Measurements from ENCODE around the gene SLC47A2. TPM values are rescaled to one million over a fixed set of nuclear protein-coding genes. Genes with fewer than 3 reads are reported as not detected.

Gene SLC47A2
- total RNA-seq, 1 donor = not detected

GRCh38 chr17:19713462-19713861, 2.9 kb downstream of the SLC47A2 start:
- peak; percentile 31 for TF ChIP-seq CTCF (IDR thresholded peaks at IDR 0.05; ENCODE audit: extremely low read depth, low read depth, low read length)
- Histone ChIP-seq H3K4me2 (ENCODE audit: insufficient read depth, low read length) (no peak overlapping the region), H3K36me3 (ENCODE audit: insufficient read depth, low read length) (no peaks in the 10 kb centered on the region), H2AFZ (ENCODE audit: low read length) (no peak overlapping the region), H3K27ac (ENCODE audit: low read depth, low read length) (no peak overlapping the region), H4K20me1 (ENCODE audit: insufficient read depth, low read length) (no peaks in the 10 kb centered on the region), H3K4me1 (ENCODE audit: insufficient read depth, low read length) (no peaks in the 10 kb centered on the region), H3K27me3 (ENCODE audit: insufficient read depth, low read length) (no peaks in the 10 kb centered on the region), H3K9me3 (ENCODE audit: low read depth, low read length) (no peaks in the 10 kb centered on the region), H3K4me3 (ENCODE audit: insufficient read depth, low read length) (no peak overlapping the region), H3K79me2 (ENCODE audit: insufficient read depth, low read length) (no peaks in the 10 kb centered on the region)
- peak; percentile 94 for DNase-seq (ENCODE audit: insufficient read length, low spot score, missing footprints)

GRCh38 chr17:19712436-19713004, 3.9 kb downstream of the SLC47A2 start:
- H3K27ac ChIP-seq (ENCODE audit: low read depth, low read length) = no peak overlapping the region
- no peaks in the 10 kb centered on the region for H3K79me2 ChIP-seq (ENCODE audit: insufficient read depth, low read length)
- H3K4me1 ChIP-seq (ENCODE audit: insufficient read depth, low read length) = no peaks in the 10 kb centered on the region
- H4K20me1 ChIP-seq (ENCODE audit: insufficient read depth, low read length) = no peaks in the 10 kb centered on the region
- H3K4me2 ChIP-seq (ENCODE audit: insufficient read depth, low read length) = no peak overlapping the region
- no peak overlapping the region for H3K4me3 ChIP-seq (ENCODE audit: insufficient read depth, low read length)
- H3K36me3 ChIP-seq (ENCODE audit: insufficient read depth, low read length) = no peaks in the 10 kb centered on the region
- no peaks in the 10 kb centered on the region for H3K27me3 ChIP-seq (ENCODE audit: insufficient read depth, low read length)
- DNase-seq (ENCODE audit: insufficient read length, low spot score, missing footprints) = peak; percentile 68
- no peaks in the 10 kb centered on the region for H3K9me3 ChIP-seq (ENCODE audit: low read depth, low read length)
- no peak overlapping the region for H2AFZ ChIP-seq (ENCODE audit: low read length)
- TF ChIP-seq CTCF (IDR thresholded peaks at IDR 0.05; ENCODE audit: extremely low read depth, low read depth, low read length) = no peak

GRCh38 chr17:19709841-19710240, 6.5 kb downstream of the SLC47A2 start:
- H3K4me2 ChIP-seq (ENCODE audit: insufficient read depth, low read length) = no peak overlapping the region
- no peak overlapping the region for H2AFZ ChIP-seq (ENCODE audit: low read length)
- H3K79me2 ChIP-seq (ENCODE audit: insufficient read depth, low read length) = no peaks in the 10 kb centered on the region
- H3K9me3 ChIP-seq (ENCODE audit: low read depth, low read length) = no peaks in the 10 kb centered on the region
- DNase-seq (ENCODE audit: insufficient read length, low spot score, missing footprints) = peak; percentile 23
- H3K27me3 ChIP-seq (ENCODE audit: insufficient read depth, low read length) = no peaks in the 10 kb centered on the region
- no peaks in the 10 kb centered on the region for H3K36me3 ChIP-seq (ENCODE audit: insufficient read depth, low read length)
- H3K27ac ChIP-seq (ENCODE audit: low read depth, low read length) = no peak overlapping the region
- no peak for TF ChIP-seq CTCF (IDR thresholded peaks at IDR 0.05; ENCODE audit: extremely low read depth, low read depth, low read length)
- no peak overlapping the region for H3K4me3 ChIP-seq (ENCODE audit: insufficient read depth, low read length)
- no peaks in the 10 kb centered on the region for H3K4me1 ChIP-seq (ENCODE audit: insufficient read depth, low read length)
- H4K20me1 ChIP-seq (ENCODE audit: insufficient read depth, low read length) = no peaks in the 10 kb centered on the region

- Histone ChIP-seq H3K4me1 (ENCODE audit: insufficient read depth, low read length) (no peaks in the 10 kb centered on the region), H4K20me1 (ENCODE audit: insufficient read depth, low read length) (no peaks in the 10 kb centered on the region), H3K4me2 (ENCODE audit: insufficient read depth, low read length) (no peak overlapping the region), H3K36me3 (ENCODE audit: insufficient read depth, low read length) (no peaks in the 10 kb centered on the region), H2AFZ (ENCODE audit: low read length) (no peak overlapping the region), H3K9me3 (ENCODE audit: low read depth, low read length) (no peaks in the 10 kb centered on the region), H3K27me3 (ENCODE audit: insufficient read depth, low read length) (no peaks in the 10 kb centered on the region), H3K4me3 (ENCODE audit: insufficient read depth, low read length) (no peak overlapping the region), H3K79me2 (ENCODE audit: insufficient read depth, low read length) (no peaks in the 10 kb centered on the region), H3K27ac (ENCODE audit: low read depth, low read length) (no peak overlapping the region)
- peak; percentile 58 for DNase-seq (ENCODE audit: insufficient read length, low spot score, missing footprints)
- TF ChIP-seq CTCF (IDR thresholded peaks at IDR 0.05; ENCODE audit: extremely low read depth, low read depth, low read length) = no peak
These were observed 7.8 kb downstream of the SLC47A2 start for GRCh38 chr17:19708431-19709175.

Data from osteoblast (primary cell).